HG02840 (cell line): ENCODE results near the gene AHI1.
A peak's percentile ranks its signal among the peaks of the same experiment; 100 is the strongest.
"Not testable (repeated sequence)": the region's sequence is repeated elsewhere in the genome, so short reads cannot be mapped to it uniquely, and the experiment has no call there.

Experiments used
- ATAC-seq: cut with Tn5 transposase; IDR thresholded peaks from one replicate; pipeline ENCODE4 v1.9.1; 2021; ENCODE audit warnings: mild to moderate bottlenecking, moderate library complexity, moderate number of reproducible peaks; ENCODE audit not compliant: unreplicated experiment, low FRiP score

The AHI1 gene

GRCh38 chr6:135506270-135506997 lies 8.9 kb upstream of the AHI1 start:
- peak; percentile 92 for ATAC-seq

GRCh38 chr6:135505648-135506047 lies 8.1 kb upstream of the AHI1 start:
- no peak for ATAC-seq

DNA sequence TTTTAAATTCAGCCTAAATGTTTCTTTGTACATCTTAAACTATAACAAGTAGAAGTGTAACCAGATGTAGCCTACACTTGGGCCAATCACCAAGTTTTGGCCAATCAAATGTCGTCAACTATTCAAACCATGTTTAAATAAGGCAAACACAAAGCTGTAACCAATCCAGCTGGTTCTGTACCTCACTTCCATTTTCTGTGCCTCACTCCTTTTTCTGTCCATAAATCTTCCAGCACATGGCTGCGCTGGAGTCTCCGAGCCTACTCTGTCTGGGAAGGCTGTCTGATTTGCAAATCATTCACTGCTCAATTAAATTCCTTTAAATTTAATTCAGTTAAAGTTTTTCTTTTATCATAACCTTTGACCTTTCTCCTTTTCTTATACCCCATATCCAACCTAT lies 7.7 kb upstream of the AHI1 start:
- no peak for ATAC-seq

- ATAC-seq, result no peak
Observed at GRCh38 chr6:135504734-135505133, 7.2 kb upstream of the AHI1 start.

GRCh38 chr6:135503703-135504475 lies 6.3 kb upstream of the AHI1 start:
- ATAC-seq, result no peak

- no peak for ATAC-seq
Observed at GRCh38 chr6:135499441-135500340, 2.2 kb upstream of the AHI1 start.

DNA sequence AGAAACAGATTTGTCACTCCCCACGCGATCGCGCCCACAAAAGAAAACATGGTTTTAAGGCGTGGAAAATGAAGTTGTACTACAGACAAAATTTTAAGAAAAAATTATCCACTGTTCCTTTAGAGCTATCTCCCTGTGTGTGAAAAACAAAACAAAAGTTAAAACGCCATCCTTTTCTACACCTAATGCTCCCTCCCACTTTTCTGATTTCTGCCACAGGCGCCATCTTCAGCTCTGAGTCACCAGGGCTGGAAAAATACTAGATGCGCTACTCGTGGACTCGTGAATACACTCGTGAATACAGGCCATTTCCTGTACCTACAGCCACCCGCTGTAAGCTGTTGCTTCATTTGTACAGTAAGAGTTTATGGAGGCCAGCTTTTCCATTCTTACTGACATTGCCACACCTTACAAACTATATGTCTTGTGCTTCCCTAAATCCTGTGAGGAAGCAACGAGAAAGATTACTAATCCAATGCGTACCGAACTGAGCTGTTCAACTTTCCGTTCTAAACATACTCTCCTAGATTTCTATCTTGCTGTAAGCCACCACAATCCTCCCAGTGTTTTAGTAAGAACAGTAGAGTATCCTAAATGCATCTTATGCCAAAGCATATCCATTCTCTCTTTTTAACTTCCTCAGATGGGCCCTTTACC lies 773 bp upstream of the AHI1 start:
- no peak for ATAC-seq

DNA sequence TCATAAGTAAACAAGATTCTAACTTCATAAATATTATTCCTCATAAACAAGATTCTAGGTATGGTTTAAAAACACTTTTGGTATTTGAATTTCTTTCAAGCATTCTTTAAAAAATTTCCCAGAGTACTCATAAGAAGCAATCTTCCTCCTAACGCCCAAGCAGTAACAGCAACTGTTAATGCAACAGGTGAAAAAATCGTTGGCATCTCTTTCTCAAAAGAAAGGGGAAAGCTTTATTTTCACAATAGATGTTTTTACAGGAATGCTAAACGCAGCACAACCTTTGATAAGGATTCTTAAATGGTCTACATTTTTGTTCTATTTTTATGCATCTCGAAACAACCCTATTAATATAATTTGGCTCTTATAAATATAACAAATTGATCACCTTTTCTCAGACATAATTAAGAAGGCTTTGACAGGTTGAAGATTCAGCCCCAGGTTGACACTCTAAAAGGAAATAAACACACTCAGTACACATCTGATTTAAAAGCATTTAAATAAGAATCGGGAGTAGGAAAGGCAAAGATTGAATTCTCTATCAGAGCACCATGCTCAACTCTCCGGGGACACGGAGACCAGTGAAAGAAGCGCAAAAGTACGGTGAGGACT lies 634 bp downstream of the AHI1 start:
- no peak for ATAC-seq

- ATAC-seq, result no peak
Observed at GRCh38 chr6:135493218-135493961, 4.2 kb downstream of the AHI1 start.

GRCh38 chr6:135490381-135490780 lies 7.2 kb downstream of the AHI1 start:
- no peak for ATAC-seq

GRCh38 chr6:135488023-135488422 lies 9.5 kb downstream of the AHI1 start:
- ATAC-seq, result no peak

- ATAC-seq, result not testable (repeated sequence)
Observed at GRCh38 chr6:135483903-135484302, 13.6 kb downstream of the AHI1 start.

DNA sequence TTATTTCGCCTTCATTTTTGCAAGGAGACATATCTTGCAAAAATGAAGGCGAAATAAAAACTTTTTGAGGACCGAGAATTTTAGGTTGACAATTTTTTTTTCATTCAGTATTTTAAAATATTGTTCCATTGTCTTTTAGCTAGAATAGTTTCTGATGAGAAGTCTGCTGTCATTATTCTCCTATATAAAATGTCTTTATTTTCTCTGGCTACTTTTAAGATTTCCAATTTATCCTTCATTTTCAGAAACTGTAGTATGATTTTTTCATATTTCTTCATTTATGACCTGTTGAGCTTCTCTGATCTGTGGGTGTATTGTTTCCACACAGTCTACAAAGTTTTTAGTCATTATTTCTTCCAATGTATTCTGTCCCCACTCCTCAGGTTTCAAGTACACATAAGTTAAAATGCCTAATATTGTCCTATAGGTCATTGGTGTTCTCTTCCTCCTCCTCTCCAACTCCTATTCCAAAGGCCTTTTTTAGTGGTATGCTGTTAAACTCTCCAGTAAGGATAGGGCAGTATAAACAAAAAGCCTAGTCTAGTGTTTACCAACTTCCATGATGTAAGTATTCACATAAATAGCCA lies 15.7 kb downstream of the AHI1 start:
- ATAC-seq, result no peak

DNA sequence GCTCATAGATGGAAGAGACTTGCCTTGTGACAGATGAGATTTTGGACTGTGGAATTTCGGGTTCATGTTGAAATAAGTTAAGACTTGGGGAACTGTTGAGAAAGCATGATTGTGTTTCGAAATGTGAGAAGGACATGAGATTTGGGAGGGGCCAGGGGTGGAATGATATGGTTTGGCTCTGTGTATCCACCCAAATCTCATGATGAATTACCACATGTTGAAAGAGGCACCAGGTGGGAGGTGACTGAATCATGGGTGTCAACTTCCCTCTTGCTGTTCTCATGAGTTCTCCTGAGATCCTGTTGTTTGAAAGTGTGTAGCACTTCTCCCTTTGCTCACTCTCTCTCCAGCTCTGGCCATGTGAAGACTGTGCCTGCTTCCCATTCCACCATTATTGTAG lies 17.9 kb downstream of the AHI1 start:
- ATAC-seq, result no peak

- no peak for ATAC-seq
Observed at GRCh38 chr6:135478626-135479025, 18.9 kb downstream of the AHI1 start.

GRCh38 chr6:135475292-135475886 lies 22.2 kb downstream of the AHI1 start:
- ATAC-seq, result no peak

GRCh38 chr6:135474362-135474761 lies 23.2 kb downstream of the AHI1 start:
- no peak for ATAC-seq

GRCh38 chr6:135465903-135466302 lies 31.6 kb downstream of the AHI1 start:
- ATAC-seq, result no peak

DNA sequence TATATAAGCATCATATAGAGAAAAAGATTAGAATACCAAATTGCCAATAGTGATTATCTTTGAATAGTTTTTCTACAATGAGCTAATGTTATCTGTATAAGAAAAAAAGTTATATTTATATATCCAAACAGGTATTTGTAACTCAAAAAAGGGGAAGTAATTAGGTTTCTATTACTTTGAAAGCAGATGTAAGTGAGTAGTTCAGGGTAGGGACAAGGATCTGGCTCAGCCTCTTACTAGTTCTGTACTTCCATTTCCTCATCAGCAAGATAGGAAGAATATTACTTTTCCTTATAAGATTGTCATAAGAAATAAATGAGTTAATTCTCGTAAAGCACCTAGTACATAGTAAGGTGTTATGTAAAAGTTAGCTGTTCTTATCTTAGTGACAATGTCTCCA lies 32.2 kb downstream of the AHI1 start:
- no peak for ATAC-seq
